H9 (cell line): ENCODE measurements around the gene RNASE7. TPM values are rescaled to one million over a fixed set of nuclear protein-coding genes. Genes with fewer than 3 reads are reported as not detected.

Experiments used
- DNase-seq: peaks from one replicate; pipeline ENCODE4 v3.0.0-alpha.2; 2017
- H2AFZ ChIP-seq: one replicate; pipeline ENCODE4 v1.6.1; 2013; ENCODE audit warnings: mild to moderate bottlenecking, low read length, control low read depth, moderate library complexity
- H2AK5ac ChIP-seq: 2 replicates; pipeline ENCODE4 v1.6.1; 2013; ENCODE audit warnings: low read length, control low read depth, mixed read lengths; ENCODE audit not compliant: insufficient read length
- H2BK120ac ChIP-seq: one replicate; pipeline ENCODE4 v1.6.1; 2013; ENCODE audit warnings: low read depth, mild to moderate bottlenecking, low read length, control low read depth, inconsistent platforms; ENCODE audit not compliant: poor library complexity, severe bottlenecking
- H2BK12ac ChIP-seq: 2 replicates; pipeline ENCODE4 v1.6.1; 2013; ENCODE audit warnings: low read length, control low read depth, mixed read lengths, low read depth; ENCODE audit not compliant: insufficient read length
- H2BK15ac ChIP-seq: 2 replicates; pipeline ENCODE4 v1.6.1; 2013; ENCODE audit warnings: low read depth, low read length, control low read depth
- H2BK20ac ChIP-seq: one replicate; pipeline ENCODE4 v1.6.1; 2013; ENCODE audit warnings: low read depth, mild to moderate bottlenecking, low read length, control low read depth, inconsistent platforms; ENCODE audit not compliant: poor library complexity, severe bottlenecking
- H2BK5ac ChIP-seq: 2 replicates; pipeline ENCODE4 v1.6.1; 2013; ENCODE audit warnings: low read length, control low read depth, mixed read lengths; ENCODE audit not compliant: insufficient read length
- H3K14ac ChIP-seq: 2 replicates; pipeline ENCODE4 v1.6.1; 2013; ENCODE audit warnings: low read length, control low read depth; ENCODE audit not compliant: insufficient read depth
- H3K18ac ChIP-seq: 2 replicates; pipeline ENCODE4 v1.6.1; 2013; ENCODE audit warnings: low read depth, mild to moderate bottlenecking, mixed read lengths, low read length, control low read depth; ENCODE audit not compliant: insufficient read length
- H3K23ac ChIP-seq: 2 replicates; pipeline ENCODE4 v1.6.1; 2013; ENCODE audit warnings: low read length, control low read depth, mixed read lengths, low read depth; ENCODE audit not compliant: insufficient read length
- H3K23me2 ChIP-seq: 2 replicates; pipeline ENCODE4 v1.6.1; 2013; ENCODE audit warnings: low read depth, mild to moderate bottlenecking, mixed read lengths, low read length, control low read depth; ENCODE audit not compliant: insufficient read length, poor library complexity, severe bottlenecking
- H3K27ac ChIP-seq: 2 replicates; pipeline ENCODE4 v1.5.1; 2013; ENCODE audit warnings: low read length, control low read depth, mixed read lengths, low read depth; ENCODE audit not compliant: insufficient read length
- H3K27me3 ChIP-seq: 2 replicates; pipeline ENCODE4 v1.6.1; 2013; ENCODE audit warnings: low read length, control low read depth, inconsistent platforms; ENCODE audit not compliant: insufficient read depth
- H3K4ac ChIP-seq: 2 replicates; pipeline ENCODE4 v1.6.1; 2013; ENCODE audit warnings: low read depth, mild to moderate bottlenecking, control low read depth, inconsistent platforms, low read length, moderate library complexity
- H3K4me1 ChIP-seq: 2 replicates; pipeline ENCODE4 v1.6.1; 2013; ENCODE audit warnings: low read length, control low read depth, inconsistent platforms; ENCODE audit not compliant: insufficient read depth
- H3K4me2 ChIP-seq: 2 replicates; pipeline ENCODE4 v1.6.1; 2013; ENCODE audit warnings: low read length, control low read depth, mixed read lengths; ENCODE audit not compliant: insufficient read length, insufficient read depth
- H3K56ac ChIP-seq: 2 replicates; pipeline ENCODE4 v1.6.1; 2013; ENCODE audit warnings: low read depth, mild to moderate bottlenecking, mixed read lengths, low read length, control low read depth; ENCODE audit not compliant: insufficient read length
- H3K79me1 ChIP-seq: 2 replicates; pipeline ENCODE4 v1.6.1; 2013; ENCODE audit warnings: low read depth, mild to moderate bottlenecking, moderate library complexity, low read length, control low read depth, inconsistent platforms; ENCODE audit not compliant: insufficient read depth, poor library complexity, severe bottlenecking
- H3K79me2 ChIP-seq: 2 replicates; pipeline ENCODE4 v1.6.1; 2013; ENCODE audit warnings: low read length, control low read depth, inconsistent platforms; ENCODE audit not compliant: insufficient read depth
- H3K9ac ChIP-seq: 2 replicates; pipeline ENCODE4 v1.6.1; 2013; ENCODE audit warnings: low read length, control low read depth, mixed read lengths; ENCODE audit not compliant: insufficient read length; ENCODE audit errors: extremely low read depth
- H3K9me3 ChIP-seq: one replicate; pipeline ENCODE4 v1.6.1; 2013; ENCODE audit warnings: low read depth, low read length, inconsistent platforms; ENCODE audit not compliant: control insufficient read depth
- H3T11ph ChIP-seq: one replicate; pipeline ENCODE4 v1.6.1; 2013; ENCODE audit warnings: mild to moderate bottlenecking, low read length, control low read depth, inconsistent platforms
- H4K20me1 ChIP-seq: one replicate; pipeline ENCODE4 v1.6.1; 2013; ENCODE audit not compliant: control insufficient read depth, insufficient read length, insufficient read depth
- H4K5ac ChIP-seq: 2 replicates; pipeline ENCODE4 v1.6.1; 2013; ENCODE audit warnings: low read depth, mild to moderate bottlenecking, mixed read lengths, low read length, control low read depth; ENCODE audit not compliant: insufficient read length
- H4K8ac ChIP-seq: replicated peaks from 2 replicates; pipeline ENCODE4 v1.6.1; 2013; ENCODE audit warnings: low read length, control low read depth, mixed read lengths, low read depth; ENCODE audit not compliant: insufficient read length
- H4K91ac ChIP-seq: 2 replicates; pipeline ENCODE4 v1.6.1; 2013; ENCODE audit warnings: low read depth, mild to moderate bottlenecking, moderate library complexity, mixed read lengths, low read length, control low read depth; ENCODE audit not compliant: insufficient read length
- H3K27ac Mint-ChIP-seq, 3 experiments: 2 replicates in 2 of 3; 3 replicates in 1 of 3; pipeline ENCODE4 v1.8.0; 2020 to 2021; ENCODE audit warnings: mixed read lengths in 3 of 3, mild to moderate bottlenecking in 1 of 3, moderate library complexity in 1 of 3
- H3K27me3 Mint-ChIP-seq: 2 replicates; pipeline ENCODE4 v1.8.0; 2021; ENCODE audit warnings: low read depth, mild to moderate bottlenecking, moderate library complexity, mixed read lengths
- H3K36me3 Mint-ChIP-seq, 3 experiments: 2 replicates in 2 of 3; 3 replicates in 1 of 3; pipeline ENCODE4 v1.8.0; 2020 to 2021; ENCODE audit warnings: low read depth in 3 of 3, mixed read lengths in 3 of 3; ENCODE audit not compliant: insufficient read depth in 1 of 3
- H3K4me1 Mint-ChIP-seq, 2 experiments: 2 replicates each; pipeline ENCODE4 v1.8.0; 2020; ENCODE audit warnings: mixed read lengths in 2 of 2
- H3K4me3 Mint-ChIP-seq, 2 experiments: 2 replicates in 1 of 2; 3 replicates in 1 of 2; pipeline ENCODE4 v1.8.0; 2020 to 2021; ENCODE audit warnings: mild to moderate bottlenecking in 2 of 2, mixed read lengths in 2 of 2, moderate library complexity in 1 of 2
- H3K9me3 Mint-ChIP-seq, 2 experiments: 2 replicates in 1 of 2; 3 replicates in 1 of 2; pipeline ENCODE4 v1.8.0; 2020; ENCODE audit warnings: mild to moderate bottlenecking in 2 of 2, mixed read lengths in 2 of 2, moderate library complexity in 1 of 2
- WGBS: extraction: QIAGEN DNeasy Blood & Tissue Kit; methylation state at CpG from one replicate; pipeline ENCODE4 v1.1.7; 2013; ENCODE audit warnings: missing lambda C conversion rate, low lambda C conversion rate, mixed read lengths; ENCODE audit not compliant: insufficient read length; ENCODE audit errors: extremely low coverage; 5-methylcytosine and 5-hydroxymethylcytosine counted together
- total RNA-seq: library from RNA; stranded (reverse); gene quantifications from 2 replicates; pipeline ENCODE4 v1.2.1, GENCODE V29; 2021
- TF ChIP-seq, protein P1 (sequence below): fragments of 200-600 bp; sonication (generic); conservative IDR thresholded peaks from 3 replicates; pipeline ENCODE4 v1.8.0; 2021; ENCODE audit warnings: antibody characterized with exemption, mild to moderate bottlenecking

Gene RNASE7
- total RNA-seq, 1 experiment from 2014 or later: not detected

DNA sequence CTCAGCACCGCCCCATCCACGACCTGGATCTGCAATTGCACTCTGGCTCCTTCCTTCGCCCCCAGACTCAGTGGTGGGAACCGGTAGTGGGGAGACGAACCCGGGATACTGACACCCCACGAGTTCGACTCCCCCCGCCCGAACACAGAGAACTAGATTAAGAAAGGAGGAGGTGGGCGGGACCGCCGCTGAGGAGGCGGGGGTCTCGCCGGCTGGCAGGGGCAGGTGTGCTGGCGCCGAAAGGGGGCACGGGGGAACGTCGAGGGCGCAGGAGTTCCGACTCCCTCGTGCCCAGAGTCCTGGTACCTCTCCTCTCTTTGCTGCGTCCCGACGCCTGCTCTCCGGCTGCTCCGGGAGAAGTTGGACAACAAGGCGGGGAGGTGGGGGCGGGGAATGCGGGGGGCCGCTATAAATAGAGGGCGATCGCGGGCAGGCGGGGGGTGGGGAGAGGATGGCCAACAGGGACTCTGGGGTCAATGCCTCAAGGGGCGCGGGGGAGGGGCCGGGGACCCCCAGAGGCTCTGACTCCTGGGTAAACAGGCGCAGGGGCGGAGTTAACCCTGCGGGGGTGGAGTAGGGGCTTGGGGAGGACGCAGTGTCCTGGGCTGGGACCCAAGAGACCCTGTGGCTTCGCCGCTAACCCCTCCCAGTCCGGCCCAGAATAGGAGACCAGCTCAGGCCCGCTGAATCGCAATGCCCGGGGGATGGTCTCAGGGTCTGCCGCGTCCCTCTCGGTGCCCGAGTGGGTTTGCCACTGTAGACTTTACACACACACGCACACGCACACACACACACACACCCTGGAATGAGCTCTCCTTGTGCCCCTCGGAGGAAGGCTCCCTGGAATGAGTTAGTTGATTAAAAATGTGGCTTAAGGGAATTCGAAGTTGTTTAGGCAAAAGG is 16.5 kb upstream of the RNASE7 start:
- TF ChIP-seq, protein P1, sequence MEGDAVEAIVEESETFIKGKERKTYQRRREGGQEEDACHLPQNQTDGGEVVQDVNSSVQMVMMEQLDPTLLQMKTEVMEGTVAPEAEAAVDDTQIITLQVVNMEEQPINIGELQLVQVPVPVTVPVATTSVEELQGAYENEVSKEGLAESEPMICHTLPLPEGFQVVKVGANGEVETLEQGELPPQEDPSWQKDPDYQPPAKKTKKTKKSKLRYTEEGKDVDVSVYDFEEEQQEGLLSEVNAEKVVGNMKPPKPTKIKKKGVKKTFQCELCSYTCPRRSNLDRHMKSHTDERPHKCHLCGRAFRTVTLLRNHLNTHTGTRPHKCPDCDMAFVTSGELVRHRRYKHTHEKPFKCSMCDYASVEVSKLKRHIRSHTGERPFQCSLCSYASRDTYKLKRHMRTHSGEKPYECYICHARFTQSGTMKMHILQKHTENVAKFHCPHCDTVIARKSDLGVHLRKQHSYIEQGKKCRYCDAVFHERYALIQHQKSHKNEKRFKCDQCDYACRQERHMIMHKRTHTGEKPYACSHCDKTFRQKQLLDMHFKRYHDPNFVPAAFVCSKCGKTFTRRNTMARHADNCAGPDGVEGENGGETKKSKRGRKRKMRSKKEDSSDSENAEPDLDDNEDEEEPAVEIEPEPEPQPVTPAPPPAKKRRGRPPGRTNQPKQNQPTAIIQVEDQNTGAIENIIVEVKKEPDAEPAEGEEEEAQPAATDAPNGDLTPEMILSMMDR: no peak; the same call in 2 of the 3 replicates
- Mint-ChIP-seq H3K4me3 (peak overlapping the region; percentile 81 to 96), H3K36me3 (peaks cover 6 to 14% (median 6%) of the 10 kb centered on the region in 3 experiments; a peak in 3 of 7 replicates), H3K4me1 (peaks cover 35 to 41% of the 10 kb centered on the region in 2 experiments), H3K27me3 (peaks cover 63% of the 10 kb centered on the region), H3K9me3 (no peaks in the 10 kb centered on the region), H3K27ac (peak overlapping the region; percentile 89 to 98 (median 97); a peak in 6 of 7 replicates)
- no peak overlapping the region for H3T11ph ChIP-seq
- peaks cover 8% of the 10 kb centered on the region; the same call in 1 of the 2 replicates for H3K27me3 ChIP-seq
- no peak overlapping the region for H3K56ac ChIP-seq
- peak overlapping the region; percentile 90 for H3K14ac ChIP-seq
- H3K18ac ChIP-seq: peak overlapping the region; percentile 24
- peak; percentile 77 for DNase-seq
- H4K5ac ChIP-seq: no peak overlapping the region
- no peaks in the 10 kb centered on the region for H3K9me3 ChIP-seq
- no peak overlapping the region for H2BK20ac ChIP-seq
- no peaks in the 10 kb centered on the region for H4K20me1 ChIP-seq
- no CpG with 5 or more reads among the region's 58 CpGs for WGBS
- H3K23ac ChIP-seq: no peak overlapping the region
- no peaks in the 10 kb centered on the region for H3K79me2 ChIP-seq
- H4K8ac ChIP-seq: no peak overlapping the region
- peaks cover 4% of the 10 kb centered on the region; the same call in 1 of the 2 replicates for H3K4me1 ChIP-seq
- H3K79me1 ChIP-seq: no peaks in the 10 kb centered on the region
- H3K4ac ChIP-seq: no peak overlapping the region
- peak overlapping the region; percentile 76 for H3K4me2 ChIP-seq
- H3K23me2 ChIP-seq: peaks cover 12% of the 10 kb centered on the region
- no peak overlapping the region for H2BK5ac ChIP-seq
- H2AK5ac ChIP-seq: no peak overlapping the region
- H2BK120ac ChIP-seq: no peak overlapping the region
- H2AFZ ChIP-seq: no peak overlapping the region
- H3K27ac ChIP-seq: no peak overlapping the region
- H2BK15ac ChIP-seq: no peak overlapping the region
- H2BK12ac ChIP-seq: no peak overlapping the region
- no peak overlapping the region for H4K91ac ChIP-seq
- H3K9ac ChIP-seq: peak overlapping the region; percentile 62
